Natural killer cell (primary cell): ENCODE measurements around the gene TRAF3. TPM values are rescaled to one million over a fixed set of nuclear protein-coding genes. Genes with fewer than 3 reads are reported as not detected.

ENCODE experiments used
- ATAC-seq, 3 donors: fragments of 150-1000 bp in 2 of 3; fragments of 200-7000 bp in 1 of 3; cut with Tn5 transposase; 1 replicate in 1 of 3; 2 replicates in 2 of 3; pipeline ENCODE4 v1.10.0; 2021; ENCODE audit warnings: mild to moderate bottlenecking in 2 of 3, moderate library complexity in 2 of 3
- DNase-seq, 2 donors: peaks; one replicate each; pipeline versions ENCODE4 v3.0.0 to v3.0.0-alpha.2; 2013 to 2021; ENCODE audit warnings: mixed read lengths in 1 of 2
- H3K27ac ChIP-seq: one replicate; pipeline ENCODE4 v1.5.1; 2013; ENCODE audit warnings: mild to moderate bottlenecking, low read length
- H3K27me3 ChIP-seq: one replicate; pipeline ENCODE4 v1.6.1; 2013; ENCODE audit warnings: low read length; ENCODE audit not compliant: control insufficient read depth, insufficient read depth
- H3K36me3 ChIP-seq: one replicate; pipeline ENCODE4 v1.6.1; 2013; ENCODE audit warnings: low read length; ENCODE audit not compliant: control insufficient read depth, insufficient read depth
- H3K4me1 ChIP-seq: one replicate; pipeline ENCODE4 v1.6.1; 2013; ENCODE audit warnings: low read length; ENCODE audit not compliant: control insufficient read depth, insufficient read depth
- H3K4me3 ChIP-seq: one replicate; pipeline ENCODE4 v1.5.1; 2013; ENCODE audit warnings: low read length
- H3K9me3 ChIP-seq: one replicate; pipeline ENCODE4 v1.6.1; 2013; ENCODE audit warnings: low read length; ENCODE audit not compliant: control insufficient read depth, insufficient read depth
- H3K27ac Mint-ChIP-seq, 2 donors: one replicate each; pipeline ENCODE4 v1.8.0; 2022; ENCODE audit warnings: mild to moderate bottlenecking in 2 of 2, mixed read lengths in 2 of 2, moderate library complexity in 1 of 2
- H3K27me3 Mint-ChIP-seq, 2 donors: one replicate each; pipeline ENCODE4 v1.8.0; 2022; ENCODE audit warnings: low read depth in 2 of 2, mixed read lengths in 2 of 2
- H3K36me3 Mint-ChIP-seq: one replicate; pipeline ENCODE4 v1.8.0; 2022; ENCODE audit warnings: mixed read lengths
- H3K4me1 Mint-ChIP-seq, 2 donors: one replicate each; pipeline ENCODE4 v1.8.0; 2022; ENCODE audit warnings: mixed read lengths in 2 of 2
- H3K4me3 Mint-ChIP-seq: one replicate; pipeline ENCODE4 v1.8.0; 2022; ENCODE audit warnings: mild to moderate bottlenecking, moderate library complexity, mixed read lengths
- H3K9me3 Mint-ChIP-seq, 2 donors: one replicate each; pipeline ENCODE4 v1.8.0; 2022; ENCODE audit warnings: mixed read lengths in 2 of 2
- CTCF ChIP-seq: fragments of 200-600 bp; IDR thresholded peaks from one replicate; pipeline ENCODE4 v1.8.0; 2022; ENCODE audit warnings: antibody characterized with exemption
- WGBS: methylation state at CpG from one replicate; pipeline ENCODE4 v1.1.7; 2013; ENCODE audit warnings: missing lambda C conversion rate; ENCODE audit not compliant: insufficient coverage; 5-methylcytosine and 5-hydroxymethylcytosine counted together
- intact Hi-C: fragments of 100-400 bp; cut with micrococcal nuclease; formaldehyde crosslinking; loops from one replicate; pipeline ENCODE4 v1.14.2; 2022
- total RNA-seq, 4 donors: library from RNA; stranded (reverse); fragments of 120-200 nt in 1 of 4; gene quantifications; one replicate each; pipeline versions ENCODE4 v1.2.3 to v1.2.4, GENCODE V29; 2013 to 2022

Gene TRAF3
- total RNA-seq, 3 donors from 2014 or later (not counting 1 experiment from before 2014, with no cell fraction given) = 21.0 to 31.6 (median 23.5) TPM

- Mint-ChIP-seq H3K4me3 (no peak overlapping the region), H3K4me1 (peaks cover 0 to 6% of the 10 kb centered on the region in 2 donors), H3K36me3 (peaks cover under 1% of the 10 kb centered on the region), H3K27me3 (no peaks in the 10 kb centered on the region), H3K27ac (no peak overlapping the region), H3K9me3 (no peaks in the 10 kb centered on the region)
- Histone ChIP-seq H3K27ac (no peak overlapping the region), H3K27me3 (no peaks in the 10 kb centered on the region), H3K9me3 (no peaks in the 10 kb centered on the region), H3K4me1 (no peaks in the 10 kb centered on the region), H3K36me3 (peaks cover 19% of the 10 kb centered on the region), H3K4me3 (no peak overlapping the region)
- TF ChIP-seq CTCF = no peak
- WGBS = 91% methylated on average over 13 of the region's 15 CpGs
- ATAC-seq (no peak), DNase-seq (no peak)
- intact Hi-C loops = no loop called here
Observed at GRCh38 chr14:102867826-102868580, 90.8 kb downstream of the TRAF3 start.

- 89% methylated on average over 8 of the region's 8 CpGs for WGBS
- H3K36me3 ChIP-seq = peaks cover 24% of the 10 kb centered on the region
- Mint-ChIP-seq H3K4me3 (no peak overlapping the region), H3K36me3 (no peaks in the 10 kb centered on the region), H3K9me3 (no peaks in the 10 kb centered on the region), H3K4me1 (peaks cover 0 to 6% of the 10 kb centered on the region in 2 donors), H3K27ac (no peak overlapping the region), H3K27me3 (no peaks in the 10 kb centered on the region)
- no peaks in the 10 kb centered on the region for H3K9me3 ChIP-seq
- DNase-seq (no peak), ATAC-seq (no peak)
- intact Hi-C loops = no loop called here
- no peaks in the 10 kb centered on the region for H3K27me3 ChIP-seq
- H3K4me1 ChIP-seq = no peaks in the 10 kb centered on the region
- no peak for TF ChIP-seq CTCF
- no peak overlapping the region for H3K4me3 ChIP-seq
- H3K27ac ChIP-seq = no peak overlapping the region
Observed at GRCh38 chr14:102868956-102869547, 91.8 kb downstream of the TRAF3 start.

GRCh38 chr14:102870246-102870645 lies 93.0 kb downstream of the TRAF3 start:
- Histone ChIP-seq H3K4me1 (no peaks in the 10 kb centered on the region), H3K27me3 (no peaks in the 10 kb centered on the region), H3K36me3 (peaks cover 30% of the 10 kb centered on the region), H3K9me3 (no peaks in the 10 kb centered on the region), H3K4me3 (no peak overlapping the region), H3K27ac (no peak overlapping the region)
- H3K36me3 Mint-ChIP-seq = no peaks in the 10 kb centered on the region
- intact Hi-C loops = no loop called here
- peaks cover 0 to 6% of the 10 kb centered on the region in 2 donors for H3K4me1 Mint-ChIP-seq
- DNase-seq = no peak
- no peak for ATAC-seq
- no peaks in the 10 kb centered on the region for H3K27me3 Mint-ChIP-seq
- H3K27ac Mint-ChIP-seq = no peak overlapping the region
- no peak for TF ChIP-seq CTCF
- H3K4me3 Mint-ChIP-seq = no peak overlapping the region
- H3K9me3 Mint-ChIP-seq = no peaks in the 10 kb centered on the region
- 94% methylated on average over 21 of the region's 21 CpGs for WGBS
